Measurements from ENCODE around the gene SYNJ2.

The SYNJ2 gene

DNA sequence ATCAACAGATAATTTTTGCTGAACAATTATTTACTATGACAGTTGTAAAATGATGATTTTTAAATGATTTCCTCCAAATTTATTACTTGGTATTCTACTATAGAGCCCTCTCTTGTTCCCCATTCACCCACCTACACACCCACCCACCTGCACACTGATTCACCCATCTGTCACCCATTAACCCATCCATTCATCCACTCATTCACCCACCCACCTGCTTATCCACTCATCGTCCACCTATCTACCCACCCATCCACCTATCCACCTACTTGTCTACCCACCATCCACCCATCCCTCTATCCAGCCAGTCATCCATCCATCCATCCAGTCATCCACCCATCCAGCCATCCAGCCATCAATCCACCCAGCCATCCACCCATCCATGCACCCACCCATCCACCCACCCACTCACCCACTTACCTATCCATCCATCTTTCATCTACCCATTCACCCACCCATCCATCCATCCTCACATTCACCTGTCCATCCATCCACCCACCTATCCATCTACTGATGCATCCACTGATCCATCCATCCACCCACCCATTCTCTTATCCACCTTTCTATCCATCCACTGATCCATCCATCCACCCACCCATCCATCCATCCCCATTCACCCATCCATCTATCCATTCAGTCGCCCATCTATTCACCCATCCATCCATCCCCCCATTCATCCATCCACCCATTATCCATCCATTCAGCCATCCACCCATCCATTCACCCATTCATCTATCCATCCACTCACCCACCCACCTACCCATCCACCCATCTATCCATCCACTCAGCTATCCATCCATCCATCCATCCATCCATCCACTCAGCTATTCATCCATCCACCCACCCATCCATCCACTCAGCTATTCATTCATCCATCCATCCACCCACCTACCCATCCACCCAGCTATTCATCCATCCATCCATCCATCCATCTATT, 72.0 kb downstream of the SYNJ2 start:
- in situ Hi-C loops (cut with MboI; ENCODE audit: low sequenced_read_pairs): no loop called here

DNA sequence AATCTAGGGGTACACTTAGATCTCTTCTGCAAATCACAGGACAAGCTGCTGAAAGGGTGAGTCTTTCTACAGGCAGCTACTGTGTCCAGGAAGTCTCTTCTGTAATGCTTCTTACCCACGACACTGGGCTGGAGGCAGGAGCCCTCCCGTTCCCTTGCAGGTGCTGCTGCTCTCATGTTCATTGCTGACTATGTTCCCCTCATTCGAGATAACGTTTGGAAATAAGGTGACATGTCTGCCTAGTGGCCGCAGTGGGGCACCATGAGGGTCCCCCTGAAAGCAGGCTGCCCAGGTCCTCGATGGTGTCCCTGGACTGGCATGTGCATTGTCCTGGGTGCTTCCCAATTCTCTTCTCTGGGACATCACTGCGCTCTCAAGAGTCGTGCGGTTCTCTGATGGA, 74.7 kb downstream of the SYNJ2 start:
- in situ Hi-C loops (cut with MboI; ENCODE audit: low sequenced_read_pairs): no loop called here

DNA sequence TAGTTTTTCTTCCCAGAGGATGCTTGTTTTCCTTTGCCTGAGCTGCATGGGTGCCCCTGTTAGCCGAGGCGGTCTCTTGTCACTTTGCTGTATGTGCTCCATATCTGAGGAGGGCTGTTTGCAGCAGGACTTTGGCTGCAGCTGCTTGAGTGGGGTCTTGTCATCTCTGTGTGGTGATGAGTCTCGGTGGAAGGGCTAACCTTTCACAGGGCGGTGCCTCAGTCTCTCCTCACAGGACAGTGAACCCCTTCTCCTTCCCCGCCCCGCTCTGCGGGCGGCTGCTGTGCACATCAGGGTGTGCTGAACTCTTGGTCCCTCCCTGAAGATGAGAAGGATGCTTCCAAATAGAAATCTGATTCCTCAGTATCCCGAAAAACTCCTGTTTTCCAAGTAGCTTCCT, 75.1 kb downstream of the SYNJ2 start:
- in situ Hi-C loops (cut with MboI; ENCODE audit: low sequenced_read_pairs): no loop called here

DNA sequence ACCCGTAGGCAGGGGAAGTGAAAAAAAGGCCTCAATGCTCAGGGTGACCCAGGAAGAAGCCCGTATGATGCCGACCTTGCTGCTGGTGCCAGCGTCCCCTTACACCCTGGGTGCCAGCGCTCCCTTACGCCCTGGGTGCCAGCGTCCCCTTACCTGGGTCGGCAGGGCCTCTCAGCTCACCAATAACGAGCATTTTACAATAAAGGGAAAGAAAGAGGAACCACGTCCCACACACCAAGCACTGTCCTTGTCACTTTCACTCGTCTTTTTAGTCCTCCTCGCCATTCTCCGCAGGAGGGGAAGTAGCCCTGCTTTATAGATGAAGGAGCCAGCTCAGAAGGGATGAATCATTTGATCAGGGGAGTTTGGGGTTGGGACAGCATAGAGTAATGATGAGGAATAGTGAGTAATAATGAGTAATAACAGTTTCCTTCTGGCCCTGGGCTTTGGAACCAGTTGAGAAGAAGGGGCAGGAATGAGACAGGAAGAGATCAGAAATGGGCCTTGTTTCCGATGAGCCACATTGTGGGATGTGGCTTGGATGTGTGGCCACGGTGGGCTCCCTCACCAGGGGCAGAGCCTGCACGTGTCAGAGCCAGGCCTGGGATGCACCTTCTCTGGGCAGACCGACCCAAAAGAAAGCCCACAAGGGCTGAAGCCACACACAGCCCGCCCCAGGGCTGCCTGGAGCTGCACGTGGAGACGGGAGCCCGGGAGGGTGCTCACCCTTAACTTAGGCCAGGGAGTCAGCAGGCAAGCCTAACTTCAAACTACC, 75.7 kb downstream of the SYNJ2 start:
- in situ Hi-C loops (cut with MboI; ENCODE audit: low sequenced_read_pairs): no loop called here

GRCh38 chr6:158058171-158058651, 76.5 kb downstream of the SYNJ2 start:
- in situ Hi-C loops (cut with MboI; ENCODE audit: low sequenced_read_pairs): no loop called here

DNA sequence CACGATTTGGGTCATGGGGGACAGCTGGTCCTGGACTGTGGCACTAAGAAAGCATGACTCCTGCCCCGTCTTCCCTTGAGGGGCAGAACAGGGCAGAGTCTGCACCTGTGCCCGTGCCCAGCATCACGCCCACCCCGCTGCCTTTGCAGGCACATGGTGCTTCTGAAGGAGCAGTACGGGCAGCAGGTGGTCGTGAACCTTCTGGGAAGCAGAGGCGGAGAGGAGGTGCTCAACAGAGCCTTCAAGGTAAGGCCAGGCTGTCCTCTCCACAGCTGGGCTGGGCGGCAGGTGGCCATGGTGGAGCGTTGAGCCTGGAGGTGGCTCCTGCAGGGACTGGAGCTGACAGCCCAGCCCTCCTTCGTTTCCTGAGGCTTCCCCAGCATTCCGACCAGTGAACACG, 77.4 kb downstream of the SYNJ2 start:
- in situ Hi-C loops (cut with MboI; ENCODE audit: low sequenced_read_pairs): no loop called here

GRCh38 chr6:158060455-158061360, 79.0 kb downstream of the SYNJ2 start:
- in situ Hi-C loops (cut with MboI; ENCODE audit: low sequenced_read_pairs): no loop called here

- in situ Hi-C loops (cut with MboI; ENCODE audit: low sequenced_read_pairs): no loop called here
Observed at GRCh38 chr6:158061361-158061708, 79.7 kb downstream of the SYNJ2 start.

DNA sequence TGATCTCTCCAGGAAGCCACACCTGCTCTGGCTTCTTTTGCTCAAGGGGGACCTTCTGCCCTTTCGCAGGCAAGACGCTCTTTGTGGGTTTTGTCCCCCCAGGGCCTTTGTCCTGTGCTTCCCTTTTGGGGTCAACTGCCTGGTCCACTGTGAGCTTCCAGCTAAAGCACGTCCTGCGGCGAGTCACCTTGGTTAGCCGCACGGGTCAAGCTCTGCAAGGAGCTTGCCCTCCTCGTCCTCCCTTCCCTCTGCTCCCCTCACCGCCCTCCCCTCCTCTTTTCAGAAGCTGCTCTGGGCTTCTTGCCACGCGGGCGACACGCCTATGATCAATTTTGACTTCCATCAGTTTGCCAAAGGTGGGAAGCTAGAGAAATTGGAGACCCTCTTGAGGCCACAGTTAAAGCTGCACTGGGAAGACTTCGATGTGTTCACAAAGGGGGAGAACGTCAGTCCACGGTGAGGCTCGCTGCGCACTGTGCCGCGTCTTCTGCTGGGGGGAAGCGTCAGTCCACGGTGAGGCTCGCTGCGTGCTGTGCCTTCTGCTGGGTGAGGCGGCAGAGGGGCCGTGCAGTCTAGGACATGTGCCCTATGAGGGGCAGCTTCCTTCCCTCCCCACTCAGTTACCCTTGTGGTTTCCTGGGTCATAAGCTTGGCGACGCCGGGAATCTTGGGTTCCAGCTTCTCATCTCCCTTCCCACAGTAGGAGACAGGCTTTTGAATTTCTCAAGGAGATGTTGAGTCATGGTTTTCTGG, 80.2 kb downstream of the SYNJ2 start:
- in situ Hi-C loops (cut with MboI; ENCODE audit: low sequenced_read_pairs): no loop called here

DNA sequence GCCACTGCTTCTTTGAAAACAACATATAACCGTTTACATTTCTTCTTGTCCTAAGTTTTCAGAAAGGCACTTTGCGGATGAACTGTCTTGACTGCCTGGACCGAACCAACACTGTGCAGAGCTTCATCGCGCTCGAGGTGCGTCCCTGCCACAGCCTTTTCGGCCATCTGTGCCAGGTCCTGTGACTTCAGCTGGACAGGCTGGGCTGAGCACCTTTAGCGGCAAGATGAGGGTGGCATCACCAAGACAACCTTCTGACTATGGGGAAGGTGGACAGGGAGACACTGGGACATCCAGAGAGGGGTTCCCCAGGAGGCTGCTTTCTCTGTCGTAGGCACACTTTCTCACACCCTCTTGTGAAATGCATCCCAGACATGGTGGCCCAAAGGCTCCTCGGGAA, 82.1 kb downstream of the SYNJ2 start:
- in situ Hi-C loops (cut with MboI; ENCODE audit: low sequenced_read_pairs): no loop called here

GRCh38 chr6:158064725-158065251, 83.1 kb downstream of the SYNJ2 start:
- in situ Hi-C loops (cut with MboI; ENCODE audit: low sequenced_read_pairs): no loop called here

DNA sequence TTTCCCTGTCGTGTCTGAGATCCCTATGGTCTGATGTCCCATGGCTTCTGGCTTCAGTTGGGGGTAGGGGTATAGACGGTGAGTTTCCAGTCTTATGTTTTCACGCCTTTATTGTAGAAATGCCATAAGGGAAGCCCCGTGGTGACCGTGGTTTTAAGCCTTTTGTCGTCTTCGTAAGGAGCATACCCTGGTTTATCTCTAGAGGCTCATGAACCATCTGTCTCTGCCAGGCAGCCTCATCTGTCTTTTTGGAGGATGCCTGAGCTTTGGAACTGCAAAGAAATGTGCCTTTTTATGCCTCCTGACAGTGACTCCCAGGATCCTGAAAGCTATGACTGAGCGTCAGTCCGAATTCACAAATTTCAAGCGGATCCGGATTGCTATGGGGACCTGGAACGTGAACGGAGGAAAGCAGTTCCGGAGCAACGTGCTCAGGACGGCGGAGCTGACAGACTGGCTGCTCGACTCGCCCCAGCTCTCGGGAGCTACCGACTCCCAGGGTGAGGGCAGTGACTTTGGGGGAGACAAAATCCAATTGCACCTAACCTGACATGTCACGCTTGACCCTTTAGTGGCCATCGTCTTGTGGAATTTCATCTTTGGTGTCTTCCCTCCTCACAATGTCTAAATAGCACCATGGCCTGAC, 84.6 kb downstream of the SYNJ2 start:
- in situ Hi-C loops (cut with MboI; ENCODE audit: low sequenced_read_pairs): no loop called here

DNA sequence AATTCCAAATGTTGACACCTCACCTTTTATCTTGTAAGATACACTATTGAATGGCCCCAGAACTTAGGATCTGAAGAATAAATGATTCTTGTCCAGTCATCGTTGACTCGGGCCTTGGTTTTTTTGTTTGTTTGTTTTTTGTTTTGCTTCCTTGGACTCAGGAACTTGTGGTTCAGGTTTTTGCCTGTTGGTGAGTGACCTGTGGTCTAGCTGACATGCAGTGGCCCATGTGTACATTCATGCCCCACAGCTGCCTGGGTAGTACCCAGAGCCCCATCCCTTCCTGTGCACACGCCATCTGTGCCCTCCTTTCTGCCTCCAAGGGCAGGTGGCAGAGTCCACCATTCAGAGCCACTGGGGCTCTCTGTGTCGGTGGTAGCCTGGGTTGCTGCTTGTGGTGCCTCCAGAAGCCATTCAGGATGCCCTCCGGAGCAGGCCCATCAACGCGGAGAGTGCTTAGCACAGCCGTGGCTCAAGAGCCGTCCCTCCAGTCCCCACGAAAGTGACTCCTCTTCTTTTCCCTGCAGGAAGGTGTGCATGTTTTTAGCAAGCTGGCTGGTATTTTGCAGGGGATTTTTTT, 85.9 kb downstream of the SYNJ2 start:
- in situ Hi-C loops (cut with MboI; ENCODE audit: low sequenced_read_pairs): no loop called here

GRCh38 chr6:158068156-158068892, 86.7 kb downstream of the SYNJ2 start:
- in situ Hi-C loops (cut with MboI; ENCODE audit: low sequenced_read_pairs): no loop called here

GRCh38 chr6:158068893-158069799, 87.5 kb downstream of the SYNJ2 start:
- in situ Hi-C loops (cut with MboI; ENCODE audit: low sequenced_read_pairs): no loop called here

DNA sequence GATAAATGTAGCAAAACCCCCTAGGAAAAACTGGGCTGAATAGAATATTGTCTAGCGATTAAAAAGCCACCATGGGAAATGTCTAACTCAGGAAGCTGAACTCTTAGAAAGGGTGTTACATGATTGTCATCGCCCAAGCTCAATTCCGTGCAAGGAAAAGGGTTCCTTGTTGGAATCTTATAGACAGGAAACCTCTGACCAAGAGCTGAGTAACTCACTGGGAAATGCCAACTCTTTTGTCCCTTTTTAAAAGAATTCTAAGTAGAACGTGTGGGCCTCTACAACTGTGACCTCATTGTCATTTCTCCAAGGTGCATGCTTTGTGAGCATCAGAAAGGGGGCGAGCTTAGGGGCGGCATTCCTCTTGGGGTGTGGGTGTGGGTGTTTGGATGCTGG, 88.1 kb downstream of the SYNJ2 start:
- in situ Hi-C loops (cut with MboI; ENCODE audit: low sequenced_read_pairs): no loop called here

GRCh38 chr6:158070513-158070912, 88.8 kb downstream of the SYNJ2 start:
- in situ Hi-C loops (cut with MboI; ENCODE audit: low sequenced_read_pairs): no loop called here
